Measurements from ENCODE around the gene DNAH14.
A peak's percentile ranks its signal among the peaks of the same experiment; 100 is the strongest.

DNAH14 gene

GRCh38 chr1:225413708-225414375 lies 484.4 kb downstream of the DNAH14 start:
- no peak for DNase-seq

- no peak for DNase-seq
These were observed 485.8 kb downstream of the DNAH14 start for GRCh38 chr1:225415307-225415706.

- DNase-seq = no peak
These were observed 486.7 kb downstream of the DNAH14 start for GRCh38 chr1:225415967-225416745.

- peak; percentile 19 for DNase-seq
These were observed 488.6 kb downstream of the DNAH14 start for GRCh38 chr1:225418059-225418458.

- no peak for DNase-seq
These were observed 489.1 kb downstream of the DNAH14 start for GRCh38 chr1:225418598-225418997.

GRCh38 chr1:225422031-225422605 lies 492.6 kb downstream of the DNAH14 start:
- no peak for DNase-seq

- no peak for DNase-seq
These were observed 493.5 kb downstream of the DNAH14 start for GRCh38 chr1:225422795-225423517.

- DNase-seq = peak; percentile 67
These were observed 494.0 kb downstream of the DNAH14 start for GRCh38 chr1:225423518-225423855.

- DNase-seq = no peak
These were observed 495.2 kb downstream of the DNAH14 start for GRCh38 chr1:225424562-225425200.

GRCh38 chr1:225425201-225425786 lies 495.8 kb downstream of the DNAH14 start:
- peak; percentile 24 for DNase-seq

GRCh38 chr1:225426395-225427234 lies 497.1 kb downstream of the DNAH14 start:
- DNase-seq = peak; percentile 87

GRCh38 chr1:225427235-225428067 lies 498.0 kb downstream of the DNAH14 start, which contains the start of gene LBR:
LBR (minus strand) TSS chr1:225428038; CDS start chr1:225424075, 3,963 bp downstream.
- DNase-seq = no peak

- DNase-seq = peak; percentile 99
These were observed 498.8 kb downstream of the DNAH14 start for GRCh38 chr1:225428068-225428880.

GRCh38 chr1:225428881-225429455 lies 499.5 kb downstream of the DNAH14 start:
- peak; percentile 31 for DNase-seq

- no peak for DNase-seq
These were observed 500.8 kb downstream of the DNAH14 start for GRCh38 chr1:225430301-225430700.

- DNase-seq = no peak
These were observed 501.8 kb downstream of the DNAH14 start for GRCh38 chr1:225431081-225431863.

- no peak for DNase-seq
These were observed 504.6 kb downstream of the DNAH14 start for GRCh38 chr1:225434046-225434445.

GRCh38 chr1:225435076-225435475 lies 505.6 kb downstream of the DNAH14 start:
- no peak for DNase-seq

Measured in NCI-H69 (cell line).